Keratinocyte (primary cell): ENCODE data around the gene ISX. TPM values are rescaled to one million over a fixed set of nuclear protein-coding genes. Genes with fewer than 3 reads are reported as not detected.

Source experiments
- DNase-seq: peaks from one replicate; pipeline ENCODE4 v3.0.0-alpha.2; 2011; ENCODE audit warnings: low read depth, missing footprints, low spot score
- FAIRE-seq: peaks from 2 replicates; lab custom pipeline; 2011; peaks lifted over from hg19 to GRCh38; lab: Jason Lieb, UNC
- H2AFZ ChIP-seq: 2 replicates; pipeline ENCODE4 v1.6.0; 2012; ENCODE audit warnings: low read length, control low read depth, inconsistent platforms; ENCODE audit not compliant: control insufficient read depth
- H3K27ac ChIP-seq: 2 replicates; pipeline ENCODE4 v1.5.1; 2011; ENCODE audit warnings: low read length; ENCODE audit not compliant: control insufficient read depth, insufficient read depth
- H3K27me3 ChIP-seq: 3 replicates; pipeline ENCODE4 v1.6.0; 2011; ENCODE audit warnings: low read length; ENCODE audit not compliant: control insufficient read depth, insufficient read depth; ENCODE audit errors: extremely low read depth
- H3K36me3 ChIP-seq, 2 experiments: 2 replicates in 1 of 2; 3 replicates in 1 of 2; pipeline ENCODE4 v1.5.1; 2011; ENCODE audit warnings: low read length in 2 of 2, mild to moderate bottlenecking in 1 of 2; ENCODE audit not compliant: control insufficient read depth in 2 of 2, insufficient read depth in 2 of 2; ENCODE audit errors: extremely low read depth in 1 of 2
- H3K4me1 ChIP-seq: 3 replicates; pipeline ENCODE4 v1.5.1; 2011; ENCODE audit warnings: low read length; ENCODE audit not compliant: control insufficient read depth, insufficient read depth; ENCODE audit errors: extremely low read depth
- H3K4me2 ChIP-seq: 3 replicates; pipeline ENCODE4 v1.6.0; 2011; ENCODE audit warnings: low read depth, low read length; ENCODE audit not compliant: control insufficient read depth, insufficient read depth; ENCODE audit errors: extremely low read depth
- H3K4me3 ChIP-seq, 3 experiments: fragments of 200-600 bp in 1 of 3; sonication (generic) in 1 of 3; 2 replicates in 2 of 3; 3 replicates in 1 of 3; pipeline ENCODE4 v1.5.1; 2011 to 2016; ENCODE audit warnings: low read length in 3 of 3, mild to moderate bottlenecking in 3 of 3, control low read depth in 2 of 3, inconsistent platforms in 1 of 3, low read depth in 1 of 3, mixed read lengths in 1 of 3, mixed run types in 1 of 3, moderate library complexity in 1 of 3; ENCODE audit not compliant: control insufficient read depth in 2 of 3, insufficient read depth in 2 of 3; ENCODE audit errors: extremely low read depth in 1 of 3
- H3K79me2 ChIP-seq: 2 replicates; pipeline ENCODE4 v1.6.0; 2012; ENCODE audit warnings: low read length; ENCODE audit not compliant: control insufficient read depth, insufficient read depth
- H3K9ac ChIP-seq: 3 replicates; pipeline ENCODE4 v1.6.0; 2011; ENCODE audit warnings: low read length; ENCODE audit not compliant: control insufficient read depth, insufficient read depth; ENCODE audit errors: extremely low read depth
- H3K9me1 ChIP-seq: 3 replicates; pipeline ENCODE4 v1.6.0; 2011; ENCODE audit warnings: low read length; ENCODE audit not compliant: control insufficient read depth, insufficient read depth; ENCODE audit errors: extremely low read depth
- H3K9me3 ChIP-seq: 2 replicates; pipeline ENCODE4 v1.5.1; 2012; ENCODE audit warnings: low read depth, low read length; ENCODE audit not compliant: control insufficient read depth
- H4K20me1 ChIP-seq: 3 replicates; pipeline ENCODE4 v1.6.0; 2011; ENCODE audit warnings: low read length; ENCODE audit not compliant: control insufficient read depth, insufficient read depth; ENCODE audit errors: extremely low read depth
- CTCF ChIP-seq, 3 experiments: IDR thresholded peaks in 1 of 3; conservative IDR thresholded peaks in 1 of 3; optimal IDR thresholded peaks in 1 of 3; 2 replicates in 2 of 3; 3 replicates in 1 of 3; pipeline versions ENCODE3 to v1.5.1; 2011; ENCODE audit warnings: low read length in 3 of 3, mild to moderate bottlenecking in 3 of 3, moderate library complexity in 2 of 3, control low read depth in 1 of 3, inconsistent platforms in 1 of 3; ENCODE audit not compliant: insufficient read depth in 2 of 3; ENCODE audit errors: extremely low read depth in 1 of 3
- EZH2 ChIP-seq: IDR thresholded peaks from one replicate; pipeline ENCODE4 v1.6.1; 2012; ENCODE audit warnings: inconsistent platforms, mild to moderate bottlenecking, low read length, moderate library complexity
- dilution Hi-C: fragments of 300-500 bp; cut with MboI; formaldehyde crosslinking; loops from one replicate; pipeline ENCODE4 v1.7.0; 2020; ENCODE audit warnings: low sequenced_read_pairs; ENCODE audit not compliant: extremely low pct_ligation_motif_present
- polyA plus RNA-seq, 5 experiments: library from polyadenylated mRNA; depleted of rRNA in 3 of 5; stranded (reverse) in 3 of 5; stranded (forward) in 1 of 5; unstranded in 1 of 5; fragments of >200 nt; gene quantifications; 1 replicate in 1 of 5; 2 replicates in 3 of 5; 3 replicates in 1 of 5; pipeline versions ENCODE4 v1.2.1 to v1.2.3, GENCODE V29; 2011 to 2012; ENCODE audit warnings: missing spikeins in 2 of 5, low read depth in 1 of 5, low replicate concordance in 1 of 5

Gene ISX
- polyA plus RNA-seq, 1 donor (not counting 4 experiments of a cell fraction or from before 2014, with no cell fraction given) = not detected

- Histone ChIP-seq H3K4me2 (no peak overlapping the region), H3K4me1 (no peaks in the 10 kb centered on the region), H3K27me3 (no peaks in the 10 kb centered on the region), H3K36me3 (no peaks in the 10 kb centered on the region), H3K9me1 (no peaks in the 10 kb centered on the region), H3K79me2 (no peaks in the 10 kb centered on the region), H3K4me3 (no peak overlapping the region), H2AFZ (no peak overlapping the region), H3K27ac (no peak overlapping the region), H3K9me3 (no peaks in the 10 kb centered on the region), H3K9ac (no peak overlapping the region), H4K20me1 (no peaks in the 10 kb centered on the region)
- TF ChIP-seq CTCF (optimal IDR thresholded peaks at IDR 0.05 in 1 of 3, IDR thresholded peaks at IDR 0.05 in 1 of 3, conservative IDR thresholded peaks at IDR 0.05 in 1 of 3; ENCODE audit: extremely low read depth in 1 of 3, insufficient read depth in 2 of 3, low read length in 3 of 3) (no peak), EZH2 (no peak)
- DNase-seq (no peak), FAIRE-seq (no peak)
- dilution Hi-C loops = no loop called here
These were observed 19.7 kb downstream of the ISX start for GRCh38 chr22:35085621-35086020.

GRCh38 chr22:35089139-35089538 lies 23.2 kb downstream of the ISX start:
- H3K9me3 ChIP-seq = no peaks in the 10 kb centered on the region
- no peak overlapping the region for H3K27ac ChIP-seq
- FAIRE-seq = no peak

More at GRCh38 chr22:35089139-35089538, 23.2 kb downstream of the ISX start:
- no peak for DNase-seq
- no peaks in the 10 kb centered on the region for H4K20me1 ChIP-seq
- H3K9me1 ChIP-seq = no peaks in the 10 kb centered on the region
- no peaks in the 10 kb centered on the region for H3K79me2 ChIP-seq
- TF ChIP-seq EZH2 (no peak), CTCF (optimal IDR thresholded peaks at IDR 0.05 in 1 of 3, IDR thresholded peaks at IDR 0.05 in 1 of 3, conservative IDR thresholded peaks at IDR 0.05 in 1 of 3; ENCODE audit: extremely low read depth in 1 of 3, insufficient read depth in 2 of 3, low read length in 3 of 3) (no peak)
- H3K4me1 ChIP-seq = no peaks in the 10 kb centered on the region
- H3K4me3 ChIP-seq = no peak overlapping the region
- H3K4me2 ChIP-seq = no peak overlapping the region
- no peak overlapping the region for H3K9ac ChIP-seq
- H3K36me3 ChIP-seq = no peaks in the 10 kb centered on the region
- dilution Hi-C loops = no loop called here
- no peaks in the 10 kb centered on the region for H3K27me3 ChIP-seq
- no peak overlapping the region for H2AFZ ChIP-seq
